Neural cell (in vitro differentiated cells): ENCODE data around the gene TOR4A. TPM values are rescaled to one million over a fixed set of nuclear protein-coding genes. Genes with fewer than 3 reads are reported as not detected.

Experiments
- H2AFZ ChIP-seq: fragments of 200-600, 300-800 bp; sonication (generic), shearing (Covaris generic); 2 replicates; pipeline ENCODE4 v1.6.0; 2014; ENCODE audit warnings: low read depth, mild to moderate bottlenecking, antibody characterized with exemption, low read length, moderate library complexity
- H3F3A ChIP-seq: fragments of 200-600 bp; shearing (Covaris generic); 2 replicates; pipeline ENCODE4 v1.6.1; 2016; ENCODE audit warnings: mild to moderate bottlenecking, moderate library complexity, mixed read lengths, antibody characterized with exemption, low read length; ENCODE audit not compliant: insufficient read depth, poor library complexity, severe bottlenecking
- H3K27ac ChIP-seq: fragments of 200-600, 300-800 bp; sonication (generic), shearing (Covaris generic); 2 replicates; pipeline ENCODE4 v1.5.1; 2014; ENCODE audit warnings: mild to moderate bottlenecking, low read length, moderate library complexity
- H3K27me3 ChIP-seq: fragments of 300-800, 200-600 bp; sonication (generic), shearing (Covaris generic); 2 replicates; pipeline ENCODE4 v1.6.0; 2014; ENCODE audit warnings: mild to moderate bottlenecking, low read depth, low read length, moderate library complexity; ENCODE audit not compliant: insufficient read depth
- H3K36me3 ChIP-seq: fragments of 300-800, 200-600 bp; sonication (generic), shearing (Covaris generic); 2 replicates; pipeline ENCODE4 v1.5.1; 2014; ENCODE audit warnings: mild to moderate bottlenecking, antibody characterized with exemption, low read length, moderate library complexity; ENCODE audit not compliant: insufficient read depth
- H3K4me2 ChIP-seq: fragments of 300-800, 200-600 bp; sonication (generic), shearing (Covaris generic); 2 replicates; pipeline ENCODE4 v1.6.0; 2014; ENCODE audit warnings: mild to moderate bottlenecking, low read length
- H3K4me3 ChIP-seq: fragments of 300-800, 200-600 bp; sonication (generic), shearing (Covaris generic); 2 replicates; pipeline ENCODE4 v1.5.1; 2014; ENCODE audit warnings: mild to moderate bottlenecking, low read length, moderate library complexity
- H3K79me2 ChIP-seq: fragments of 200-600 bp; shearing (Covaris generic); replicated peaks from 2 replicates; pipeline ENCODE4 v1.6.0; 2014; ENCODE audit warnings: mild to moderate bottlenecking, low read length, moderate library complexity; ENCODE audit not compliant: insufficient read depth
- H3K9ac ChIP-seq: fragments of 300-800, 200-600 bp; sonication (generic), shearing (Covaris generic); 2 replicates; pipeline ENCODE4 v1.6.1; 2016; ENCODE audit warnings: mild to moderate bottlenecking, low read length, mixed read lengths
- H3K9me2 ChIP-seq: fragments of 200-600 bp; shearing (Covaris generic); 2 replicates; pipeline ENCODE4 v1.6.1; 2016; ENCODE audit warnings: mild to moderate bottlenecking, low read length, mixed read lengths; ENCODE audit not compliant: insufficient read depth
- H3K9me3 ChIP-seq: fragments of 200-600, 300-800 bp; sonication (generic), shearing (Covaris generic); 2 replicates; pipeline ENCODE4 v1.6.1; 2016; ENCODE audit warnings: mild to moderate bottlenecking, mixed run types, low read length, moderate library complexity, mixed read lengths
- H4K20me1 ChIP-seq: fragments of 200-600 bp; shearing (Covaris generic); 2 replicates; pipeline ENCODE4 v1.6.1; 2016; ENCODE audit warnings: mild to moderate bottlenecking, mixed run types; ENCODE audit not compliant: insufficient read depth
- CTCF ChIP-seq: fragments of 450-650 bp; IDR thresholded peaks from 2 replicates; pipeline ENCODE4 v1.5.1; 2014; ENCODE audit warnings: antibody characterized with exemption, mild to moderate bottlenecking, moderate library complexity; ENCODE audit not compliant: poor library complexity, severe bottlenecking
- EP300 ChIP-seq: fragments of 450-650 bp; conservative IDR thresholded peaks from 2 replicates; pipeline ENCODE4 v1.6.1; 2014; ENCODE audit warnings: antibody characterized with exemption, mild to moderate bottlenecking, moderate library complexity; ENCODE audit not compliant: poor library complexity, severe bottlenecking
- EZH2 ChIP-seq: fragments of 200-600, 300-800 bp; shearing (Covaris generic), sonication (generic); IDR thresholded peaks from 2 replicates; pipeline ENCODE4 v1.6.1; 2014; ENCODE audit warnings: antibody characterized with exemption, low read length, borderline replicate concordance, mild to moderate bottlenecking; ENCODE audit not compliant: insufficient read depth, poor library complexity, severe bottlenecking
- MXI1 ChIP-seq: fragments of 450-650 bp; conservative IDR thresholded peaks from 2 replicates; pipeline ENCODE4 v1.6.1; 2014; ENCODE audit warnings: antibody characterized with exemption, mild to moderate bottlenecking; ENCODE audit not compliant: poor library complexity, severe bottlenecking
- POLR2AphosphoS5 ChIP-seq: IDR thresholded peaks from 2 replicates; pipeline ENCODE4 v1.6.1; 2012
- RAD21 ChIP-seq: fragments of 450-650 bp; conservative IDR thresholded peaks from 2 replicates; pipeline ENCODE4 v1.6.1; 2014; ENCODE audit warnings: antibody characterized with exemption, mild to moderate bottlenecking, moderate library complexity
- REST ChIP-seq: IDR thresholded peaks from 2 replicates; pipeline ENCODE4 v1.6.1; 2012; ENCODE audit warnings: borderline replicate concordance
- SMC3 ChIP-seq: fragments of 450-650 bp; conservative IDR thresholded peaks from 2 replicates; pipeline ENCODE4 v1.6.1; 2014; ENCODE audit warnings: antibody characterized with exemption, mild to moderate bottlenecking, moderate library complexity; ENCODE audit not compliant: poor library complexity
- TAF1 ChIP-seq: IDR thresholded peaks from 2 replicates; pipeline ENCODE4 v1.6.1; 2012; ENCODE audit warnings: low read depth
- polyA plus RNA-seq: library from polyadenylated mRNA; depleted of rRNA; stranded (reverse); fragments of >200 nt; gene quantifications from 2 replicates; pipeline ENCODE4 v1.2.3, GENCODE V29; 2014

Gene TOR4A
- polyA plus RNA-seq, 1 donor from 2014 or later: 0.50 TPM

- Histone ChIP-seq H3K79me2 (no peaks in the 10 kb centered on the region), H3K4me3 (no peak overlapping the region), H2AFZ (no peak overlapping the region), H4K20me1 (no peaks in the 10 kb centered on the region), H3F3A (no peaks in the 10 kb centered on the region), H3K27me3 (no peaks in the 10 kb centered on the region), H3K9ac (no peak overlapping the region), H3K27ac (no peak overlapping the region), H3K4me2 (no peak overlapping the region), H3K9me3 (no peaks in the 10 kb centered on the region), H3K36me3 (no peaks in the 10 kb centered on the region), H3K9me2 (no peaks in the 10 kb centered on the region)
- TF ChIP-seq RAD21 (no peak), REST (no peak), TAF1 (no peak), MXI1 (no peak)
Observed at GRCh38 chr9:137317718-137318511, 40.4 kb downstream of the TOR4A start.

GRCh38 chr9:137318602-137319001 lies 41.1 kb downstream of the TOR4A start:
- no peak overlapping the region for H3K4me2 ChIP-seq
- H3F3A ChIP-seq: no peaks in the 10 kb centered on the region

More at GRCh38 chr9:137318602-137319001, 41.1 kb downstream of the TOR4A start:
- Histone ChIP-seq H3K4me3 (no peak overlapping the region), H3K27ac (no peak overlapping the region), H3K9ac (no peak overlapping the region), H3K9me2 (no peaks in the 10 kb centered on the region), H3K27me3 (no peaks in the 10 kb centered on the region), H2AFZ (no peak overlapping the region), H3K9me3 (no peaks in the 10 kb centered on the region), H4K20me1 (no peaks in the 10 kb centered on the region), H3K36me3 (no peaks in the 10 kb centered on the region), H3K79me2 (no peaks in the 10 kb centered on the region)
- TF ChIP-seq MXI1 (no peak), TAF1 (no peak), CTCF (no peak), EZH2 (no peak), RAD21 (no peak), EP300 (no peak), POLR2AphosphoS5 (no peak), REST (no peak), SMC3 (no peak)
